Left lobe of liver (tissue), 2 donors: Measurements from ENCODE around the gene PDE7B. TPM values are rescaled to one million over a fixed set of nuclear protein-coding genes. Genes with fewer than 3 reads are reported as not detected.
A peak's percentile ranks its signal among the peaks of the same experiment; 100 is the strongest.

Experiments
- ATAC-seq: fragments of 200-7000 bp; cut with Tn5 transposase; one replicate; pipeline ENCODE4 v1.9.1; 2020; ENCODE audit warnings: mild to moderate bottlenecking, moderate library complexity
- DNase-seq: peaks from one replicate; pipeline ENCODE4 v3.0.0-alpha.2; 2020; ENCODE audit warnings: low spot score
- total RNA-seq: library from RNA; stranded (reverse); gene quantifications from one replicate; pipeline ENCODE4 v1.2.1, GENCODE V29; 2021
- donor health status: DM: no; HTN: no; CAD: no; lungs with moderate emphysema.
- donor health status: DM: no; HTN: yes; CAD: no.

PDE7B gene
- total RNA-seq, 1 donor from 2014 or later, result 3.4 TPM

DNA sequence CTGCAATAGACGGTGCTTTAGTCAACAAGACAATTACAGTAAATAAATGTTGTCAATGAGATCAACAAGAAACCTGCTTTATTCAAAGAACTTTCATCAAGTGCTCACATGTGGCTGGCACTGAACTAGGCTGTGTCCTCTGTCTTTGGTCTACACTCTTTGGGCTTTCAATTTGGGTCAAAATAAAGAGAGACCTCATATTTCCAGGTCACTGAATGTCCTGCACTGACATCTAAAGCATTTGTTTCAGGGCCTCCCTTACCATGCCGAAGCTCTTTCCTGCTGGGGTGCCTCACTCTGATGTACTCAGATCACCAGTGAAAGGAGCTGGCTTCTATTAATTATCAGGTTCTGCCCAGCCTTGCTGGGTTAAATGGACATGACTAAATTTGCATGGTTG, 32.0 kb downstream of the PDE7B start:
- ATAC-seq (no peak), DNase-seq (no peak)

DNA sequence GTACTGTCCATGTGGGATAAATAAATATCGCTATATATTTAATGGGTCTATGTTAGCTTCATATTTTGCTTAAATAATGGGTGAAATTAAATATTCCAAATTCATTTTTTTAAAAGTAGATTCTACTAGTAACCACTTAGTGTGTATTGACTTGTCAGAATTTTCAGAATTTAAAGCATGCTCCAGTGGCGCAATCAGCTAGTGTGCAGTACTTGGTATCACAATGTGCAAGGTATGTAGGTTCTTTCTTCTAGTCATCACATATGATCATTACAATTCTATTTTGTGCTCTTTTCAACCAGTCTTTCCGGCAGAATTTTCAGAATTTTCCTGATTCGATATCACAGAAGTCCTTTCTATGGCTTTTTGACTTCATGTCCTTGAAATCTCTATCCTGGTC, 32.6 kb downstream of the PDE7B start:
- DNase-seq, result no peak
- no peak for ATAC-seq

DNA sequence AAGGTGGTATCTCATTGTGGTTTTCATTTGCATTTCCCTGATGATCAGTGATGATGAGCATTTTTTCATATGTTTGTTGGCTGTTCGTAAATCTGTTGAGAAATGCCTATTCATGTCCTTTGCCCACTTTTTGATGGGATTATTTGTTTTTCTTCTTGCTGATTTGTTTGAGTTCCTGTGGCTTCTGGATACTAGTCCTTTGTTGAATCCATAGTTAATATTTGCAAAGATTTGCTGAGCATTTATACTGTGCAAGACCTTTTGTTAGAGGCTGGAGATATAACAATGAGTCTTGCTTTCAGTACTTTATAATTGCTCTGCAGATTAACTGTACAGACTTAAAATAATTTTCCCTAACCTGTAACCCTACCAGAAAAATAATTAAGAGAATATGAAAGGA, 35.6 kb downstream of the PDE7B start:
- DNase-seq, result no peak
- ATAC-seq, result peak; percentile 59

DNA sequence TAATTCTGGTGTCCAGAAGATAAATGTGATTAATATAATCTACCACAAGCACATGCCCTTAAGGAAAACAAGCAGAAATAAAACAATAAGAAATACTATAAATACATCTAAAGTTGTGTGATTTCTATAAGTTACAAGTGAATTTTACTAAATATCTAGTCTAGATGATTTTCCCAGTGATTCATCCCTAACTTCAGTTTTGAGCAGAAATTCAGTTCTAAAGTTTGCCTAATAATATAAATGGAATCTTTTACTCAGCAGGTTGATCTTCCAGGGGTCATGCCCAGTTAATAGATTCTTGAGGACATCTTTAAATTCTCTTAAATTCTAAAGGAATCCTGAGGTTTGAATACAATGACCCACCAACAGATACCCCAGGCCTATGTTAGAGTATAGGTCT, 37.3 kb downstream of the PDE7B start:
- no peak for DNase-seq
- no peak for ATAC-seq

DNA sequence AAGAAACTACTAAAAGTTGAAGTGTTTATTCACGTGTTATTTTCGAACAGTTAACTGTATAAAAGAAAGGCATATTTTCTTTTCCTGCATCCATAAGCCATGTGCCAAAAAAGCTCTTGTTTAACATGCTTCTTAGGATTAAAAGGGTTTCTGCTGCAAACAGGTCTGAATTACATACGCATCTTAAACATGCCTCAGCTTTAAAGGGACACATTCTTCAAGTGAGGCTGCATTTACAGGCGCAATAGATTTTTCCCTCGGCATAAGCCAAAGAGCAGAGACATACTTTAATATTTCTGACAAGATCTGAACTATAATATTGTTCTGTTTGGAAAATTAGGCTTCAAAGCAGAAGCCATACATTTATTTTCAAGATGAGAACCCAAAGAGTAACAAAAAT, 39.4 kb downstream of the PDE7B start:
- no peak for DNase-seq
- ATAC-seq, result no peak

DNA sequence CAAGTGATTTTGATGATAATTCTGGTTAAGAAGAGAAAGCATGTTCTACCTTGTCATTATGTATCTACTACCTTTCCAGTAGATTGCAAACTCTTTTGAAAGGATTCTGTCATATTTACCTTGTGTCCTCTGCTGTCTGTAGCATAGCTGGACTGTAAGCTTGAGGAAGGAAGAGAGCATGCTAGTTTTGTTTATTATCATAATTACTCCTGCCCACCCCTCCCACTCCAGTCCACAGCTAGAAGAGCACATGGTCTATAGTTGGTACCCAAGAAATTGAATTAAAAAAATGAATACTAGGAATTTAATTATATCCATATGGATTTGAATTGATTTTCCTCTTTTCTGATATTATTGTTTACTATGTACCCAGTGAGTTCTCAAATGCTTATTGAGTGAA, 40.2 kb downstream of the PDE7B start:
- DNase-seq, result no peak
- ATAC-seq, result no peak

DNA sequence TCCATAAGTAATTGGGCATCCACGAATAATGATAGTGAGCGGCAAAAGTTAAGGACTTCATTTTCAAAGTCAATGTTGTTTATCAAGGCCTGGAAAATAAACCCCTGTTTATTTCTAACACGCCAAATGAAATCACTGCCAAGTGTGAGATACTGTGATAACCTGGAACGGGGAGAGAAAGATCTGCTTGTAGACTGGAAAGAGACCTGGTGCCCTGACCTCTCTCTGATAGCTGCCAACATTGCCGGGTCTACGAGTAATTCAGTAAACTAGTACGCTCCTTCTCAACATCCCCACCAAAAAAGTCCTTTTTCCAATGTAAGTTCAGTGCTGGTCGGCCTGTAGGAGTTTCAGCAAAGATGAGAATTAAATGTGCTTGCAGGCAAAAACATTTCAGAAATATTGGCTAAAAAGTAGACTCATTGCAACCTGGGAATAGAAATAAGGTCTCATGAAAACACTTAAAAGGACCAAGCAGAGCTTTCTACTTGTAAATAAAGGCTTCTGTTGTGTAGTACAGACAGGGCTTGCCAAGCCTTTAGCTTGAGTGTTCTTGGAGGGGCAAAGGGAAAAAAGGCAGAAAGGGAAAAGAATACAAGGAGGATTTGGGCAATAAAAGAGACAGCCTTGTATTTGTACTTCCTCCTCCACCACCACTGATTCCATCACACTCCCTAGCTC, 43.9 kb downstream of the PDE7B start:
- peak; percentile 68 for ATAC-seq
- DNase-seq, result no peak

DNA sequence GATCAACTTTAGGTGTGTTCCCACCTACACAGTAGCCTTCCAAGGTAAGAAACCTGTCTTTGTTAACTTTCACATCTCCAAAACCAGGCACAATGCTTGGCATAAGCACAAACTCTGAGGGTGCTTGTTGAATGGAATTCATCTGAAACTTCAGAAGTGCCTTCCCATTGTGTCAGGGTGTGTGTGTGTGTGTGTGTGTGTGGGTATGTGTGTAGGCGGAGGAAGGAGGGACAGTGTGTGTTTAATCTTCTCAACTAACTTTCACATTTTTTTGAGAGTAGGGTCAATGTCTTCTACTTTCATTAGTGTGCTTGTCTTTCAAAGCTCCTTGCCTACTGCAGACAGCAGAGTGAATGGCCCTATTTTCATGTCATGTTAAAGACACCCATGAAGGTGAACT, 45.6 kb downstream of the PDE7B start:
- ATAC-seq, result no peak
- no peak for DNase-seq

DNA sequence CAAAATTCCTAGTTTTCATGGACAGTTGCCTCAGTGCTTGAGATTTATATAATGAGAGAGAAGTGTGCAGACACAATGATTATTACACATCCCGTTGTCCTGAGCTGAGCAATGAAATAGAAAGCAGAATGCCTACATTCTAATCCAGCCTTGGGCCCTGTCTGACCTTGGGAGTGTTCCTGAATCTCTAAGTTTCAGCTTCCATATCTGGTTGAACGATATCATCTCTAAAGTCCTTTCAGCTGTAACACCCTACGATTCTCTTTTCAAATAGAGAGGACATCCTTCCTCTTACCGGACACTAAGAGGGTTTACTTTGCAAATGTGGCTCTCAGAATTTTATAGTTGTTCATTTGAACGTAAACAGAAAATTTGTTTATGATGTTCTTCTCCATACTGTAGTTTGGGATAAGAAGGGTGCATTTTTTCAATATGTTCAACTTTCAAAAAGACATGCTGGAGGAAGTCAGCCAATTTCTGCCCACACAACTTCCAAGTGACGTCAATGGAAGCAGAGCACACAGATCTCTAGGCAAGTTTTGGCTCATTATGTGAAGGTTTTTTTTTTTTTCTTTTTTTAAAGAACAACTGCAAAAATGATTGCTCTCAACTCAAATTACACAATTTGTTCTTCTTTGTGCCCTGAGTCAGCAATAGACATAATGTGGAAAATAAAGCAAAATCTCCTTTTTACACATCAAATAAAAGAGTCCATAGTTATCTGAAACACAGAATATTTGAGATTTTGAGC, 50.4 kb downstream of the PDE7B start:
- ATAC-seq (peak; percentile 71), DNase-seq (peak; percentile 56)

DNA sequence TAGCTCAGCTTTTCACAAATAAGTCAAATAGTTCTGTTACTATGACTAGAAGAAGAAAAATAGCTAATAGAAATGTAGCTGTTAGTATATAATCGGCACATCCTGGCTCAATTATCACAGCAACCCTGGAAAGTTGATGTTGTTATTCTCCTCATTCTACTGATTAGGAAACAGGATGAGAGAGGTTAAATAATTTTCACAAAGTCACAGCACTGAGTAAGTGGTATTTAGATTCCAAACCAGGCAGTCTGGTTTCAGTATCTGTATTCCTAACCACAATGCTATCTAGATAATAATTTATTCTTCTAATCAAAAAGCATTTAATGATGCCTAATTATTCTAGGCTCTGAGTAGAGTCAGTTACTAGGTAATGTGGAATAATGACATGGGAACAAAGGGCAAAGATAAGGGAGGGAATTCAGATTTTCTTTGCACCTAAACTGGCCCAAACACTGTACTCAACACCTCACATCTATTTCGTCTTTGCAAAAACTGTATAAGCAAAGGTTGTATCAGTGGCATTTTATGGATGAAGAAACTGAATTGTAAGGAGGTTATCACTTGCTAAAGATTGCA, 51.3 kb downstream of the PDE7B start:
- peak; percentile 55 for ATAC-seq
- DNase-seq, result no peak

DNA sequence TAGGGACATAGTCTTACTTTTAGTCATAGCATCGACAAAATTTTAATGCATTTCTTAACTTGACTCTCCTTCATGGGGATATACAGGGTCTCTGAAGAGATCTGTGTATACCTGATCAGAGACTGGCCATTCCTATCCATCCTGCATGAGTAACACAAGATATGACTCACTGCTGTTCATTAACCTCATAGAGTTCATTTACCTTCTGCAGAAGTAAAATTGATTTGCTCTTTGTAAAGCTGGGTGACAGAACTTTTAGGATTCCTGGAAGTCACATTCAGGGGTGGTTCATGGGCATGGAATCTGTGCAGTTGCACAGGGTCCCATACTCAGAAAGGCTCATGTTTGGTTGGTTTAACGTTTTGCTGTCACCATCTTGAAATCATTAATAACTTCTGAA, 53.2 kb downstream of the PDE7B start:
- DNase-seq (no peak), ATAC-seq (peak; percentile 56)

DNA sequence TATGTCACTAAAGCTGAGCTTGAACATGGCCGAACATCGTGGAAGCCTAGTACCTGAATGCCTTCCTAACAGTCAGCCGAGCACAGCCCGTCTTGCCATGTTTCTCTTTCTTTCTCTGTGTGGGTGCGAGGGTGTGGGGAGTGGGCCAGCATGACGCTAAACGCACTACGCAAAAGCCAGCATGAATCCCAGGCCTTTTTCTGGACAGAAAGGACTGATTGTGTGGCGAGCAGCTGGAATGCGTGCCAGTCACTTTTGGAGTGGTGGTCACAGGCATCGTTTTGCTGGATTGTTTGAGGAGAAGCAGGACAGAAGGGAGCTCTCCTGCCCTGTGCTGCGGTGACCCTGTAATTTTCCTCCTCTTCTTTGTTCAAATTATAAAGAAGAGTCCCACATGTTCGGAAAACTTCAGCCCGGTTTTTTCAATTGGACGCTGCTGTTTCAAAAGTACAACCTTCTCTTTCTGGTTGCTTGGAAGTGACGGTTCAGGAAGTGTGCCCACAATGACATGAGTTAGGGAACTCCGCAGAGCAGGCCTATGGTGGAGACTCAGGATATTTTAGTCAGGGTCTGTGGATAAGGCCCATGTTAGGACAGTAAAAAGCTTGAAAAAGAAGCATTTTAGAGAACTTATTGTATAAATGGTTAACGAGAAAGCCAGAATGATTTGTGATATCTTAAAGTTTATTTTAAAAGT, 54.3 kb downstream of the PDE7B start:
- no peak for DNase-seq
- no peak for ATAC-seq

DNA sequence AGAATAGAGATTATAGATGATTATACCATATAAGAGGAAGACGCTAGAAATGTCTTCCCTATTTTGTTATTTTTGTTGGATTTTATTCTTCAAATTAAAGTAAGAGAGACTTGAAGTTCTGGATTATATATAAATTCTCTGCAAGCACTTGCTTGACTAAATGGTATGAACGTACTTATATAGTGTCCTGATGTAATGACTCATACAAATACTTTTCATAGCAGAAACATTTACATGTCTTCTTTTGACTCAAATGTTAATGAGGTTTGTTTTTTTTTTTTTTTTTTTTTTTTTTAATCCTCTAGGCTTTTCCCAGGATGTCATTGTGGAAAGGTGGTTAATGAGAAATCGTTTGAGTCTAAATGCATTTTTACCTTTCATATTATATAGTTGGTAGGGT, 55.0 kb downstream of the PDE7B start:
- no peak for DNase-seq
- no peak for ATAC-seq

DNA sequence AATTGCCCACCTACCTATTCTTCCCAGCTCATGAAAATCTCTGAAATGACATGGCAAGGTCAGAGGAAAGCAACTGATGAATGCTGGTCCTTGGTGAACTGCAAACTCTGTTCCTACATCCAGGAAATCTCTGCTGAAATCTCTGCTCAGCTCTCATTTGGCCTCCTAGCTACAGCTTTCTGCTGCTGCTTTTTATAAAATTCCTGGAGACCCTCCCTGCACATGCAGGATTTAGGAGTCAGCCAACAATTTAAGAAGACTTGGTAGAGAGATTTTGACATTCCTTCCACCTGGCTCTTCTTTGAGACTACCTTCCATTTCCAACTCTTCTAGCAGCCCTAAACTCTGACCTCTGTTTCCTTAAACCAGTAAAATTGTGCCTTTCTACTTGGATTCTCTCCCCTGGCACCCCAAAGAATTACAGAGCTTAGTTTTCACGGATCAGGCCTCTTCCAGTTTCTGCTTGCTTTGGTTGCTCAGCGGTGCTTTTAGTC, 55.5 kb downstream of the PDE7B start:
- no peak for DNase-seq
- no peak for ATAC-seq

DNA sequence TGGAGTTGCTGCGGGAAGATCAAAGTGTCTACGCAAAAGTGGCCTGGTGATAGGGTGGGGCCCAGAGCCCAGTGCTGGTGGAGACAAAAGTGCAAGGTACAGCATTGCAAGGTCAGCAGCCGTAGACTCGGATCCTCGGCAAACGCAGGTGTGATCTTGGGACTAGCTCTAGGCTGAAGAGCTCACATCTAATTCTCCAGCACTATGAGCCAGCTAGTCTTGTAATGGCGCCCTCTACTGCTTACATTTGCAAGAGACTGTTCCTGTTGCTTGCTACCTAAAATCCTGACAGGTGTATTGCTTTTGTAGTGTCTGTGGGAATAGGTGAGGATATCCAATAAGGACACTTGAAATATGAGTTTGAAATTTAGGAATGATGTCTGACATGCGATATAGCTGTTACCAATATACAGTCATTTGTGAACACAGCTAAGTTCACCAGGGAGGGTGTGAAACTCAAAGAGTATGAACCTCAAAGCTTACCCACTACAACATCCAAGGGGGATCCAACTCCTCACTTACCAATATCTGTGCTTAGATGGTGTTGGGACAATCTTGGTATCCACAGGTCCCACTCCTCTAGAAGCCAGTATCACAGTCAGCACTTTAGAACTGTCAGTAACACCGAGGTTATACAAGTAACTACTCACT, 58.4 kb downstream of the PDE7B start:
- DNase-seq (peak; percentile 70), ATAC-seq (peak; percentile 99)

DNA sequence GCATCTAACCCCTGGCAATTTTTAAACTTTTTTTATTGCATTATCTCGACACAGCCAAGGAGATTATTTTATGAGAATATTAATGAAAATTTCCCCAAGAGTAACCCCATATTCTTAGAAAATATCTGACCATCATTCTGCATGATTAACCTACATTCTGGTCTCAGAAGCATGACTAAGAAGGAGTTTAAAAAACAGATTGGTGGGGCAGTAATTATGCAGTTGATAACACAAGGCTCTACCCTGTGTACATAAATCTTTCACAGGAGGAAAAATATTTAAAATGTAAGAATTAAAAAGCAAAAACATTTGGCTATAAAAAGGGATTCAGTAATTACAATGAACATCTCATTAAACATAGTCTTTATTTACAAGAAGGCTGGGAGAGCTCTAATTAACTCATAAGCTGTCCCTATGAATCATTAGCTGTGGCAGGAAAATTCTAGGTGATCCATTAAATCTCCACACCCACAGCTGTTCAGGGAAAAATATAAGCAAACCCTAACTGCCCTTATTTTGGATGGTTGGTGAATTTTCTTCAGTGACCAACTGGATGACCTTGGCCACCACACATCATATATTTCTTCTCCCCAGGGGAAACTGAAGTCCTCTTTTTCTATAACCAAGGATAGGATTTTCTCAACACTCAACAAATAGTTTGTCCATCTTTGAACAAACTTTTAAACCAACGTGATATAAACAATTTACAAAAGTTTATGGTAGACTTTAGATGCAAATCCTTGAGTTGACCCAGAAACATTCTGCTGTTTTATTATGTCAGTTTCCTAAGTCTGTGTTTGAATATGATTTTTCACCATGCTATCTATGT, 59.5 kb downstream of the PDE7B start:
- ATAC-seq (no peak), DNase-seq (no peak)

DNA sequence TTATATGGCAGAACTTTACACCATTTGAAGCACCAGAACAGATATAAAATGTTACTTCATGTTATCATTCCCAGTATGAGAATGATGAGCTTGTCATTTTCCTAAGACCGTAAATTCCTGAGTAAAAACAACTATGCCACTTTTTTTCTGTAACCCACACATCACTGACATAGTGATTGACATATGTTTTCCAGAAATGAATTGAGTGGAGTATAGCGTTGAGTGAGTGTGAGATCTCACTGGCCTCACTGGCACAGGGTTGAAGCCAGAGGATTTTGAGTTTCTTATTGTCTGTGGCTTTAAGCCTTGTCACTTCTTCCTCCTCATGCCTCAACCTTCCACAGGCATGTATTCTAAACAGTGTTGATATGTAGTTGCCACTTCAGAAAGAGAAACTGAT, 62.3 kb downstream of the PDE7B start:
- ATAC-seq (no peak), DNase-seq (no peak)

DNA sequence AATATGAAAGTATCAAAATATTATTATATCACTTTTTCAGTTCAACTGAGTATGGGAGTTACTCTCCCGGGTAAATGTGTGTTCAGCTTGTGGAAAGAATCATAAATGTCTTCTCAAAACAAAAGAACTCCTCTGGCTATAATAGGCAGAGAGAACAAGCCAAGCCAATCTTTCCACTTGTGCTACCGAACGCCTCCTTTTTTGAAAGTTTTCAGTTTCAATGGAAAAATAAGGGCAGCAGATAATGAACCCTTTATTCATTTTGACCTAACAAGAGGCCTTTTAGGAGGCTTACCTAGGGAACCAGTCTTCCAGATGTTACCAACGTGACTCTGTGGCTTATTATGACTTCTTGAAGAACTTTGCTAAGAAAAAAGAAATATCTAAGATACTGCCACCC, 67.5 kb downstream of the PDE7B start:
- ATAC-seq (no peak), DNase-seq (no peak)

DNA sequence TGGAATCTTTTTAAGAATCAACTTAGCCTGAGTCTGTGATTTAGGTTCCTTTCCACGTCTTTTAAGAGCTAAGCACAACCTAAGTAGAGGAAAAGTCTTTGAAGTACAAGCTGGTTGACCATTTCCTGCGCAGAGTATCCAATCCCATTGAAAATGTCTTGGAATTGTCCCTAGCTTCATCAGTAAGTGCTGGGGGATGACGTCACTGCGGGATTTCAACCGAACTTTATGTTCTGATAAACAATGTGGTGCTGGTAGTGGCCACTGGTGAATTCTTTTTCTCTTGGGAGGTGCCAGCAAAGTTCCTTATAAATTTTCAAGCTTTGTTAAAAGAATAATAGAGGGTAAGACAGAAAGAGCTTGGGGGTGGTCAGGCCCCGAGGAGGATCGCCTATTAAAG, 69.2 kb downstream of the PDE7B start:
- DNase-seq, result no peak
- no peak for ATAC-seq

DNA sequence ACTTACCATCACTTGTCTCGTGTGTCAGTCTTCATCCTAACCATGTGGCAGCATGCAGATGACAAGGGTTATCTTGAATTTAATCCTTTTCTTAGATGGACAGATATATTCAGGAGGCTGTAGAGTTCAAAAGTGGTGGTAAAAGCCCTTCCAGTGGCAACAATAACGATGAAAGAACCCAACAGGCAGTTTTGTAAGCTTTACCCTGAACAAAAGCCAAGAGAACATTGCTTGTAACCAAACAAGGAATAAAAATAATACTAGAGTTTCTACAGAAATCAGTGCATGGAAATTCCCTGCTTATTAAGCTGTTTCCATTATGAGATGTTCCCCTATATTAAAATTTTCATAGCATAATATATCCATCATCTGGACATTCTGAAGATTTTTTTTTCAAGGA, 69.7 kb downstream of the PDE7B start:
- ATAC-seq, result no peak

More for the DNA sequence above, 69.7 kb downstream of the PDE7B start:
- DNase-seq, result no peak
